GM19328 (cell line): Measurements from ENCODE around the gene ST7.
"Not testable (repeated sequence)": the region's sequence is repeated elsewhere in the genome, so short reads cannot be mapped to it uniquely, and the experiment has no call there.

ENCODE experiments used
- ATAC-seq: cut with Tn5 transposase; IDR thresholded peaks from one replicate; pipeline ENCODE4 v1.9.1; 2021; ENCODE audit warnings: mild to moderate bottlenecking, moderate library complexity; ENCODE audit not compliant: unreplicated experiment

The ST7 gene, protein sequence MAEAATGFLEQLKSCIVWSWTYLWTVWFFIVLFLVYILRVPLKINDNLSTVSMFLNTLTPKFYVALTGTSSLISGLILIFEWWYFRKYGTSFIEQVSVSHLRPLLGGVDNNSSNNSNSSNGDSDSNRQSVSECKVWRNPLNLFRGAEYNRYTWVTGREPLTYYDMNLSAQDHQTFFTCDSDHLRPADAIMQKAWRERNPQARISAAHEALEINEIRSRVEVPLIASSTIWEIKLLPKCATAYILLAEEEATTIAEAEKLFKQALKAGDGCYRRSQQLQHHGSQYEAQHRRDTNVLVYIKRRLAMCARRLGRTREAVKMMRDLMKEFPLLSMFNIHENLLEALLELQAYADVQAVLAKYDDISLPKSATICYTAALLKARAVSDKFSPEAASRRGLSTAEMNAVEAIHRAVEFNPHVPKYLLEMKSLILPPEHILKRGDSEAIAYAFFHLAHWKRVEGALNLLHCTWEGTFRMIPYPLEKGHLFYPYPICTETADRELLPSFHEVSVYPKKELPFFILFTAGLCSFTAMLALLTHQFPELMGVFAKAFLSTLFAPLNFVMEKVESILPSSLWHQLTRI

DNA sequence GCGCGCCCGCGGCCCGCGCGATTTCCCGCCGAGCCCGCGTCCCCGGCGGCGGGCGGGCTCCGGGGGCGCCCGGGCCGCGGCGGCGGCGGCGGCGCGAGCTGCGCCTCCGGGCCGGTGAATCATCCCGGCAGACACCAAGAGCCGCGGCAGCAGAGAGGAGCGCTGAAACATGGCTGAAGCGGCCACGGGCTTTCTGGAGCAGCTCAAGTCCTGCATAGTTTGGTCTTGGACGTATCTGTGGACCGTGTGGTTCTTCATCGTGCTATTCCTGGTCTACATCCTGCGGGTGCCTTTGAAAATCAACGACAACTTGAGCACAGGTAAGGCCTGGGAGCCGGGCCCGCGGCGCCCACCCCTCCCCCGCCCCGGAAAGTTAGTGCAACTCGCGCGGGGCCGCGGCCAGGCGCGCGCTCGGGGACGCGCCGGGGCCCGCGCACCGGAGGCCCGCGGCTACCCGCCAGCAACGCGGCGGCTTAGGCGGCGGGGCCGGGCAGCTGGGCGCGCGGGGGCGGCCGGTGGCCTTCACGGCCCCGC is at the start of gene ST7:
Gene ST7 (plus strand): TSS at position 130 of the 534 bp plus-strand sequence. CDS start 40 bp downstream, at position 170.
- ATAC-seq, result peak; percentile 38

DNA sequence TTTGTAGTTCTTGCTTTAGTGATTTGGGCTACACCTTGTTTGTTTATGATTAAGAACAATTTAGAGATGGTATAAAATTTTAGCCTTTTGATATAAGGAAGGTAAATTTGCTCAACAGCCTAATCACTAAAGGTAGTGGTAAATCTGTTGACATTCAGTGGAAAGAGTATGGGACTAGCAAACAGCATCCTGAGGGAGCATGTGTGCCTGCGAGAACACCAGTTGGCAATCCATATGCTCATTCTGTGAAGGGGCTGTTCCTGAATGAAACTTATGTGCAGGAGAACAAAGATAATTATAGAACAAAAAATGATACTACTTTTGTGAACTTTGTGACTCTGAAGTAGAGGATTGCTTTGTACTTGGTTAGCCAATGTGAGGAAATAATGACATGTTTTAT is 46.9 kb upstream of the ST7 start:
- no peak for ATAC-seq

DNA sequence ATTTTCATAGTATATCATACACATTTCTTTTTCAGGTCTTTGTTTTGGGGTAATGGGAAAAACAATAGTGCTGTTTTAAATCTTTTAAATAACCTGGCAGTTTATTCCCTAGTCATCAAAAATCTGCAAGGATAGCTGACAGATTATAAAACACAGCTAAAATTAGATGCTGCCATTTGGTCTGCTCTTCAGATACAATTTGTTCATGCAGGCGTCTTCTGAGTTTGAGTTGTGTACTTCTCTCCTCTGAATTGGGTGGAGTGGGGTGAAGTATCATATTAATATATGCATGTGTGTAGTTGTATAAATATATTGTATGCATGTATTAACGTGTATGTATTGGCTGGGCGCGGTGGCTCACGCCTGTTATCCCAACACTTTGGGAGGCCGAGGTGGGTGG is 42.9 kb upstream of the ST7 start:
- ATAC-seq, result no peak

DNA sequence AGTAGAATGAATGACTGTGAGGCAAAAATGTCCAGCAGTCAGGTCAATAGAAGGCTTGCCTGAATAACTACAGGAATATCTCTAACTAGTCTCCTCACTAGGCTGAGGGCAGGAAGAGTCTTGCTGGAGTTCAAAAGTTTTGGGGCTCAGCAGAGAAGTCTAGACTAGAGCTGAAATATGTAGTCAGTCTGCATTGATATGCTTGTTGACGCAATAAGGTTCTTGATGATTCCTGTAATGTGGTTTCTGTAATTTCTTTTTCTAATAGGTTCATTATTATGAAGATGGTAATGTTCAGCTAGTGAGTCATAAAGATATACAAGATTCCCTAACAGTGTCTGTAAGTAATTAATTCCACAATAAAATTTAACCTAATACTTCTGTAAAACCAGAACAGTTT is 41.5 kb upstream of the ST7 start:
- no peak for ATAC-seq

DNA sequence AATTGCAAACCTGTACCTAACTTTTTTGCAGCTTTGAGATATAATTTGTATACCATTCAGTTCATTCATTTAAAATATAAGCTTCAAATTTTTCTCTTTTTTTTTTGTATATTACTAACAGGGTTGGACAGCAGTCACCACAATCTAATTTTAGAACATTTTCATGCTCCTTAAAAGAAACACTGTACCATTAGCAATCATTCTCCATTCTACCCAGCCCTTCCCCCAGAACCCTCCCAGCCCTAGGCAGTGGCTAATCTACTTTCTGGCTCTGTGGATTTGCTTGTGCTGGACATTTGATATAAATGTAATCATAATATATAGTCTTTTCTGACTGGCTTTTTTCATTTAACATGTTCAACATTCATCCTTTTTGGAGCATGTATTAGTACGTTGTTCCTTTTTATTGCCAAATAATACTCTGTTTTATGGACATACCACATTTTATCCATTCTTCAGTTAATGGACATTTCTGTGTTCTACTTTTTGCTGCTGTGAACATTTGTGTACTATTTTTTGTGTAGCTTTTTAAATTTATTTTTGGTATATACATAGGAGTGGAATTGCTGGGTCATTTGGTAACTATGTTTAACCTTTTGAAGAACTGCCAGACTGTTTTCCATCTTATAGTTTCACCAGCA is 40.9 kb upstream of the ST7 start:
- no peak for ATAC-seq

DNA sequence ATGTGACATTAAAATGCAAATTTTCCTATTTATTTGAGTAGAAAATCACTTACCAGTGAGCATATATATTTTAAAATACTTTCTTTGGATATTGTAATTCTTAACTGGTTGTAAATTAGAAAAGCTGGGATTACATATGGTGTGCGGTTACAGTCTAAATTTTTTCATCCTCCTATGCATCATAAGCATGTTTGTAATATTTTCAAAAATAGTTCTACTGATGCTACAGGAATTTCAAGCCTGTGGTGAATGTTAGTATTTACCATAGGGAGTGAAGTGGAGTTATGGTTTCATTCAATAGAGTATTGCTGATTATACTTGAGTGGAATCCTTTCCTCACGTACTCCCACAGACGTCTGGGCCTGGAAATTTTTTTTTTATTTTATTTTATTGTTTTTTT is 34.6 kb upstream of the ST7 start:
- ATAC-seq, result no peak

DNA sequence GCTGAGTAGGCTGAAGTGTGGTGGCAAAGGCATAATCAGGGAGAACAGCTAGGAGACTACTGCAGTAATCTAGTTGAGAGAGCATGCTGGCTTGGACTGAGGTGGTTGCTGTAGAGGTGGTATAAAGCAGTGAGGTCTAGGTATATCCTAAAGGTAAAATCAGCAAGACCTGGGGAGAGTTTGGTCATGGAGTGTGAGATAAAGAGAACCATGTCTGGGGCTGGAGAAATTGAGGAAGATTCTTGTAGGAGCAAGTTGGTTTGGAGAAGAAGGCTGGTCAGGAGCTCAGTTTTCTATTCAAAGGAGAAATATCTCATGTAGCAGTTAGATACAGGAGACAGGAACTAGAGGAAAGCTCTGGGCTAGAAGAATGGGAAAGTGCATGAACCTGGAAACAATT is 32.9 kb upstream of the ST7 start:
- no peak for ATAC-seq

DNA sequence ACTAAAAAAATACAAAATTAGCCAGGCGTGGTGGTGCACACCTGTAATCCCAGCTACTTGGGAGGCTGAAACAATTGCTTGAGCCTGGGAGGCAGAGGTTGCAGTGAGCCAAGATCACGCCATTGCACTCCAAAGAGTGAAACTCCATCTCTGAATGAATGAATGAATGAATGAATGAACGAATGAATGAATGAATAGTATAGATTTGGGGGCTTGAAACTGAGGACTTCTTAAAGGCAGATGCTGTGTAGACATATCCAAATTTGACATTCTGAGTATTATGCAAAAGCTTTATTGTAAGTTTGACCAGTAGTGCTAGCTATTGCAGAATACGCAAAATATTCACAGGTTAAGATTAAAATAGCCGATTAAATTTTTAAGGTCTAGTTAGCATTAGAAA is 30.8 kb upstream of the ST7 start:
- ATAC-seq, result no peak

DNA sequence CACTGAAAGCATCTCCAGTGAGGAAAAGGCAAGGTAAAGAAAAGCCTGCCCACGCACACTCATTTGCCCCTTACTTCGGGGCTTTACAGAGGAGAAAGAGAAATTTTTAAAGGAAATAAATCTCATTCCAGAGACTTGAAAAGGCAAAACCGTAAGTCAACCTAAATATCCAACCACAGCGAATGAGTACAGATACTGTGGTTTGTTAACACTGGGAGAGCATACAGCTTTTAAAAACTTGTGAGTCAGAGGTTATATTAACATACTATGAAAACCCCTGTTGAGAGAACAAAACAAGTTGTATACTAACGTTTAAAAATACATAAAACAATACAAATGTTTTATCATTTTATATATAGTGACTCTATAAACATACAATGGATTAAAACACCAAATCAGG is 28.6 kb upstream of the ST7 start:
- ATAC-seq, result no peak

DNA sequence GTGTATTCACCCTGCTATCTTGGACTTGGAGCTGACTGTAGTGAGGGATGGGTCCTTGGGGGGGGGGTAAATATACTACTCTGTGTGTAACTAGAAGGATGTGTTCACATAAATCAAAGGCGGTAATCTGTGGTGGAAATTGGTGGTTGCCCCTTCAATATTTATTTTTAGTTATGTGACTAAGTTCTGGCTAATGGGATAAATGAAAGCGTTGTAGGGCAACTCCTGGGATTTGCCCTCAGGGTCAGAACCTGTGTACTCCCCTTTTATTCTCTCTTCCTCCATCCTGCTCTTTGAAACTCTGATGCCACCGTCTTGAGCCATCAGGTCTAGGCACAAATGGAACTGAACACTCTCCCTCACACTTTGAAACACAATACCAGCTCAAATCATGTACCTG is 24.3 kb upstream of the ST7 start:
- ATAC-seq, result no peak

DNA sequence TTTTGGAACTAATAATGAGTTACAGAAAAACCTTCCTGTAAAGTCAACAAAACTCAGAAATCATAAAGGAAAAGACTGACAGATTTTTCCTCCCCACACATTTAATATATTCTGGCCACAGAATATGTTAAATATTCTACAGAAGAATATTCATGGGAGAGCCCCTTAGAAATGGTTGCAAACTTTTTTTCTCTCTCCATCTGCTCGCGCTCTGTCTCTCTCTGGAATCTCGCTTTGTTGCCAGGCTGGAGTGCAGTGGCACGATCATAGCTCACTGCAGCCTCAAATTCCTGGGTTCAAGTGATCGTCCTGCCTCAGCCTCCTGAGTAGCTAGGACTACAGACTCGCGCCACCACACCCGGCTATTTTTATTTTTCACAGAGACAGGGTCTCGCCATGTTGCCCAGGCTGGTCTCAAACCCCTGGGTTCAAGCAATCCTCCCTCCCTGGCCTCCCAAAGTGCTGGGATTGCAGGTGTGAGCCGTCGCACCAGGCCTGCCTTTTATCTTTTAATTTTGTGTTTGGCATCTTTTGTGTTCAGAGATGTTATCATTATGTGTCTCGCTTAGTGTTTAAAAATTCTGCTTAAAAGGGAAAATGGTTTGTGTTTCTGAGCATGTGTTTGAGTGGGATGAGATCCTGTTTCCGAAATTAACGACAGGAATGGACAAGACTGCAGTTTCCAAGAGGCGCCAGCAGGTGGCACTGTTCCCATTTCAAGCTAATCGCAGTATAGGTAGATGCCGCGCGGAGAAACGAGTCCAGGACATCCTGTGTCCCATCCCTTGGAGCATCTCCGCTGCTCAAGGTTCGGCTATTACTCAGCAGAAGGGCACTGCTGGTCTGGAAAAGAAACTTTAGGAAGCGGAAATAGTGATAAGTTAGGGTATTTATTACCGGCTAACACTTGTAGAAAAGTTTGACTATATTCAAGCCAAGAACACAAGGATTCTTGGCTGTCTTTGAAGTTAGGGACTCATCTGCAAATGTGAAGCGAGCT is 23.1 kb upstream of the ST7 start:
- peak; percentile 72 for ATAC-seq

DNA sequence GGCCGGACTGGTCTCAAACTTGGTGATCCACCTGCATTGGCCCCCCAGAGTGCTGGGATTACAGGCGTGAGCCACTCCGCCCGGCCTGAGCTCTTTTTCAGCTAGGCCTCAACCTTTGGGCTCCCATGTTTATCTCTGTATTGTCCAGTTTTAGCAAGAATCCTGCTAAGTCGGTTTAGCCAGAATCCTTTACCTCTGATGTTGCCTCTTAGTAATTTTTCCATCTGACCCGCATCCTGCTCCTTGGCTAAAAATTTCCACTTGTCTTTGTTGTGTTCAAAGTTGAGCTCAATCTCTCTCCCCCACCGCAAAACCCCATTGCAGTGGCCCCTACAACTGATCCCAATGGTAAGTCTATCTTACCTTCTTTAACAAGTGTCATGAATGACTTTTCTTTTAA is 20.7 kb upstream of the ST7 start:
- ATAC-seq, result no peak

DNA sequence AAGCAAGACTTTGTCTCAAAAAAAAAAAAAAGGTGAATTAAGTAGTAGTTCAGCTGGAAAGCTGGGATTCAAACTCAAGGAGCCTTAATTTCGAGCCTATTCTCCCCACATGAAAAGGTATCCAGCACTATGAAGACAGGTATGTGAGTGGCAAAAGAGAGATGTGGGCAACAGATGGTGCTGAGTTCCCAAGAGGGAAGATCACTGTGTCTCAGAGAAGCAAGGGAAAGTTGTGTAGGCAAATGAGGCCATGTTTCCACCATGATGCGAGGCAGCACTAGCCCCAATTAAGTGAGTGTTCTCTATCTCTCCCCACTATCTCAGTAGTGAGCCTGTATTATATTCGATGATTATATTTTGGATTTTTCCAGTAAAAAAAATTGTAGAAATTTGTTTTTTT is 19.8 kb upstream of the ST7 start:
- ATAC-seq, result no peak

DNA sequence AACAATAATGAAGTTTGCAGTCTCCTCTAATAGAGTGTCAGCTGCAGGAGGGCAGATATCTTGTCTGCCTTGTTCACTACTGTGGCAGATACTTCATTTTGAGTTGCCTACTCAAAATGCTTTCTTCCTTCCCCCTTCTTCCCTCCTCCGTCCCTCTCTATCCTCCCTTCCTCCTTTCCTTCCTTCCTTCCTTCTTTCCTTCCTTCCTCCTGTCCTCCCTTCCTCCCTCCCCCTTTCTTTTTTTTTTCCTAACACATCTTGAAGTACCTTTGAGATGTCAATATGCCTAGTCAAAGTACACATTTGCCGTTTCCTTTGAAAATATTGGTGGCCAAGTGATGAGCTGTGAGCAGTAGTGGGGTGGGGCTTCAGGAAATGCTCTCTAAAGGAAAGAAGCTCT is 18.7 kb upstream of the ST7 start:
- ATAC-seq, result no peak

DNA sequence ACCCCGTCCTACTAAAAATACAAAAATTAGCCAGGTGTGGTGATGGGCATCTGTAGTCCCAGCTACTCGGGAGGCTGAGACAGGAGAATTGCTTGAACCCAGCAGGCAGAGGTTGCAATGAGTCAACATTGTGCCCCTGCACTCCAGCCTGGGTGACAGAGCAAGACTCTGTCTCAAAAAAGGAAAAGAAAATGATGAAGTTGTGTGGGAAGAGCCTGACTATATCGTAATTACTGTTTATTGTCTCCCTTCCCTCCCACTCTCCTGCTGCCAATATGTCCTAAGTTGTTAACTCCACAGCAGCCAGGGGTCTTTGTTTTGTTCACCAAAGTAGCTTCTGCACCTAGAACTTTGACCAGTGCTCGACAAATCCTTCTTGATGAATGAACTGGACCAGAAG is 16.5 kb upstream of the ST7 start:
- not testable (repeated sequence) for ATAC-seq

DNA sequence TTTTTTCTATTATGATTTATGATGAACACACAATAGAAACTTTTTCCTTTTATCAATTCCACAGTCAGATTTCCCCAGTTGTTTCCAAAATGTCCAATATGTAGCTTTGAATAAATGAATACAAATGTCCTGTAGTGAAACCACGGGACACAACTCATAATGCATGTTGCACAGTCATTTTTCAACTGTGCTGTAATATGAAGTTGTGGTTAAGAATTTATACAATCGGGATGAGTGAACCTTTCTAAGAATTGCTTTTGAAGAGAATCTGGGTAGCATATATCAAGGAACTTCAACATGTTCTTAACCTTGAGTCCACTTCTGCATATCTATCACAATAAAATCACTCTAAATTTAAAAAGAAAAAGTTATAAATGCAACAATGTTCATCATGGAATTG is 14.6 kb upstream of the ST7 start:
- ATAC-seq, result no peak

DNA sequence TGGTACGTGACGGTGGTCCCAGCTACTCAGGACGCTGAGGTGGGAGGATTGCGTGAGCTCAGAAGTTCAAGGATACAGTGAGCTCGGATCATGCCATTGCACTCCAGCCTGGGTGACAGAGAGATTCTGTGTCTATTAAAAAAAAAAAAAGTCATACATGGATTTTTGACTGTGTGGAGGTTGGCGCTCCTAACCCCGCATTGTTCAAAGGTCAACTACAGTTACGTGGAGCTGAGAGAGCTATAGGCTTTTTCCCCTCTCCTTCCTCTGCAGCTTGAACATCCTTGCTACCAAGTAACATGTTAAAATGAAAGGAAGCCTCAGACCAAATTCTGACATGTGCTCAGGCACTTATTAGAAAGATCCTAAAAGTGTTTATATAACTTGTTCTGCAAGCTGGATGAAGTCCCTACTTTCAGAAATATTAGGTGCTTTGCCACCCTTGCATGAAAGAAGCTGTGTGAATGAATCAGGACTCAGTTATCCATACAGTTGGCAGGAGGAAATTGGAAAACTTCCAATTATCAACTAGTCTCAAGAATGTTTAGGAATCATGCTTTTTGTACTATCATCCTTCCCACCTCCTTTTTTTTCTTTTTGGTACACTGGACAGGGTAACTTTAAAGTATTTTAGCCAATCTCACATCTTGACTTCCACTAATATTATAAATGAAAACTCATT is 12.5 kb upstream of the ST7 start:
- ATAC-seq, result no peak

DNA sequence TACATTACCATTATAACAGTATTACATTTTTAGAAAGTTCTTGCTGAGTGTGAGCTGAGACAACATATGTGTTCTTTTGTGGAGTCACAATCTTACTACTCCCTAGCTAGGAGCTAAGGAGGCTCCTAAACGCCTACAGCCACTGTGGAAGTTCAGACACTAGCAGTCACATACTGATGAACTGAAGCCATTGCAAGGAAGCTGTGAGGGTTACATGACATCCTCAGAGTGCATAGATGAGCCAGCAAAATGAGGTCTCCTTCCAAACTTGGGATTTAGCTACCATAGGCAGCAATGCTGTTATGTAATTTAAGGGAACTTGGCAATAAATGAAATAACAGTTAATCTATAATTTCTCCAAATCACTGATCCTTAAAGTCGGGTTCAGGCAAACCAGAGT is 10.8 kb upstream of the ST7 start:
- no peak for ATAC-seq

DNA sequence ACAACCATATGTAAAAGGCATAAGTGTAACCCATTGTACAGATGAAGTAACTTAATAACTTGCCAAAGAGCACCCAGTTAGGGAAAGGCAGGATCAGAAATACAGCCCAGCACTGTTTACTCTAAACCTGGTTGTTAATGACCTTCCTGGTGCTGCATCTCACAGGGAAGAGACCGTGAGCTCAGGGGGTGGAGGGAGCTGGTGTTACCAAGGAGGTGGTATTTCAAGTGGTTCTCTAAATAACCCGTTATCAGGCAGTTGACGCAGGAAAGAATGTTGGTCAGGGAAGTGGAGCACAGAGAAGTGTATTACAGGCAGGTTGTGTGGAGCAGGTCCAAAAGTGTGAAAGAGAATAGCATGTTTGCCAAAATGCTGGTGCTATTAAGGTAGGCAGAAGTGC is 4.4 kb upstream of the ST7 start:
- no peak for ATAC-seq
